Rectal smooth muscle tissue (tissue), 1 donor: ENCODE data around the gene GSG1L2.

Source experiments
- H3K27ac ChIP-seq: one replicate; pipeline ENCODE4 v1.7.0; 2013; ENCODE audit warnings: low read depth, low read length, inconsistent platforms
- H3K27me3 ChIP-seq: one replicate; pipeline ENCODE4 v1.7.0; 2013; ENCODE audit warnings: low read length; ENCODE audit not compliant: control insufficient read depth, insufficient read depth
- H3K36me3 ChIP-seq: one replicate; pipeline ENCODE4 v1.7.0; 2013; ENCODE audit warnings: low read length; ENCODE audit not compliant: control insufficient read depth, insufficient read depth
- H3K4me1 ChIP-seq: one replicate; pipeline ENCODE4 v1.7.0; 2013; ENCODE audit warnings: low read length; ENCODE audit not compliant: control insufficient read depth, insufficient read depth
- H3K4me3 ChIP-seq: one replicate; pipeline ENCODE4 v1.7.0; 2013; ENCODE audit warnings: low read length
- H3K9ac ChIP-seq: one replicate; pipeline ENCODE4 v1.7.0; 2013; ENCODE audit warnings: low read length

The GSG1L2 gene

DNA sequence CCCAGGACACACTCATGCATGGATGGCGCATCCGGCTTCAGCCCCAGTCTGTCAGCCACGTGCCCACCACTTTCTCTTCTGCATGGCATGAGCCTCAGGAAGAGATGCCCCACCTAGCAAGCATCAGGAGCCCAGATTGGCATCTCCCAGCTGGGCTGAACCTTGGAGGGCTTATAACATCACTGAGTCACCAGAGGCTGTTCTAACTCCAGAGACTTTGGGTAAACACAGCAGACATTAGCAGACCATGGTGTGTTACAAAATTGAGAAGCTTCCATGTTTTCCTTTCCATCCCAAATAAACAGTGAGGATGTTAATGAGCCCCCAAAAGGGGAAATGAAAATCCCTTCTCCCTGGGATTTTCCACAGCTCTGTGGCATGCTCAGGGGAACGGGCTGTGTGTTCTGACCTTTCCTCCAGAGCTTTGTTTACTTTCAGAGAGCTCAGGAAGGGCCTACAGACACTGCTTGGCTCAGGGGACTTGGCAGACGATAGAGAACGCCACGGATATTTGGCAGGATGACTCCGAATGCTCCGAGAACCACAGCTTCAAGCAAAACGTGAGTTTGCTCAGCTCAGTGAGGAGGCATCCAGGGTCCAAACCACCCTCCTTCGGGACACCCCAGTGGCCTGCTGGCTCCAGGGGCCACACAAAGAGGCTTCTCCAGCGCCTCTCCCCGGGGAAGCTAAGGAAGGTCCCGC lies 20.3 kb upstream of the GSG1L2 start:
- Histone ChIP-seq H3K9ac (no peak overlapping the region), H3K4me3 (peak overlapping the region; percentile 19), H3K36me3 (no peaks in the 10 kb centered on the region), H3K27ac (peak overlapping the region; percentile 80), H3K27me3 (no peaks in the 10 kb centered on the region), H3K4me1 (peaks cover 26% of the 10 kb centered on the region)

- Histone ChIP-seq H3K9ac (no peak overlapping the region), H3K4me1 (peaks cover 26% of the 10 kb centered on the region), H3K4me3 (no peak overlapping the region), H3K36me3 (no peaks in the 10 kb centered on the region), H3K27ac (no peak overlapping the region), H3K27me3 (no peaks in the 10 kb centered on the region)
Measured at GRCh38 chr17:9839433-9839832, 17.6 kb upstream of the GSG1L2 start.

GRCh38 chr17:9837551-9838471 lies 15.9 kb upstream of the GSG1L2 start:
- Histone ChIP-seq H3K9ac (no peak overlapping the region), H3K27ac (peak overlapping the region; percentile 38), H3K4me3 (no peak overlapping the region), H3K27me3 (no peaks in the 10 kb centered on the region), H3K4me1 (peaks cover 20% of the 10 kb centered on the region), H3K36me3 (no peaks in the 10 kb centered on the region)

DNA sequence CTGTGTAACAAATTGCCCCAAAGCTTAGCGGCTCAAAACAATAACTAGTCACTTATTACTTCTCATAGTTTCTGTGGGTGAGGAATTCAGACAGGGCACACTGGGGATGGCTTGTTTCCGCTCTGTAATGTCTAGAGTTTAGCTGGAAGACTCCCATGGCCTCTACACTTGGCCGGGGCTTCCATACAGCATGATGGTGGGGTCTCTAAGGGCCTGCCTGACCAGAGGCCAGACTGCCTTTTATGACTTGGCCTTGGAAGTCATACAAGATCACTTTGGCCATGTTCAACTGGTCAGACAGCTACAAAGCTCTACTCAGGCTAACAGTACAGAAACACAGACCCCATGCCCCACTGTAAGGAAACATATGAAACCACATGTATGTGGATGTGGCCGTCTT lies 12.0 kb upstream of the GSG1L2 start:
- H3K36me3 ChIP-seq: no peaks in the 10 kb centered on the region
- H3K4me1 ChIP-seq: peaks cover 5% of the 10 kb centered on the region
- H3K27me3 ChIP-seq: no peaks in the 10 kb centered on the region
- no peak overlapping the region for H3K27ac ChIP-seq
- H3K4me3 ChIP-seq: no peak overlapping the region
- H3K9ac ChIP-seq: no peak overlapping the region

GRCh38 chr17:9830711-9831110 lies 8.8 kb upstream of the GSG1L2 start:
- H3K9ac ChIP-seq: no peak overlapping the region
- no peaks in the 10 kb centered on the region for H3K4me1 ChIP-seq
- H3K27me3 ChIP-seq: no peaks in the 10 kb centered on the region
- H3K4me3 ChIP-seq: no peak overlapping the region
- H3K27ac ChIP-seq: no peak overlapping the region
- H3K36me3 ChIP-seq: no peaks in the 10 kb centered on the region

DNA sequence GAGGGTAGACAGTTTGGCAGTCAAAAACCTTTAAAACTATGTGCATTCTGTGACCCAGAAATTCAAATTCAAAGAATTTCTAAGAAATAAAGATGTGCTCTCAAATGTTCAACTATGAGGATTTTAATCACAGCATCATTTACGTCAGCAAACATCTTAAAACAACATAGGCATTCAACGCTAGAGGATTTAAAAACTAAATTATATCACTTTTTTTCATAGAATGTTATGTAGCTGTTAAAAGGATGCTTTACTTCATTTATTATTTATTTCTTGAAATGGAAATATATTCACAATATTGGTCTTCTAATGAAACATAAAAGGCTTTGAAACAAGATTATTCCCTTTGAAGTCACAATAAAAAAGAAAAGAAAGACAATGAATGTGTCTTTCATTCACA lies 7.5 kb upstream of the GSG1L2 start:
- H3K36me3 ChIP-seq: no peaks in the 10 kb centered on the region
- no peak overlapping the region for H3K4me3 ChIP-seq
- H3K4me1 ChIP-seq: no peaks in the 10 kb centered on the region
- no peak overlapping the region for H3K9ac ChIP-seq
- no peaks in the 10 kb centered on the region for H3K27me3 ChIP-seq
- no peak overlapping the region for H3K27ac ChIP-seq

GRCh38 chr17:9828296-9829295 lies 6.7 kb upstream of the GSG1L2 start:
- Histone ChIP-seq H3K36me3 (no peaks in the 10 kb centered on the region), H3K9ac (no peak overlapping the region), H3K4me3 (no peak overlapping the region), H3K4me1 (no peaks in the 10 kb centered on the region), H3K27ac (no peak overlapping the region), H3K27me3 (no peaks in the 10 kb centered on the region)

DNA sequence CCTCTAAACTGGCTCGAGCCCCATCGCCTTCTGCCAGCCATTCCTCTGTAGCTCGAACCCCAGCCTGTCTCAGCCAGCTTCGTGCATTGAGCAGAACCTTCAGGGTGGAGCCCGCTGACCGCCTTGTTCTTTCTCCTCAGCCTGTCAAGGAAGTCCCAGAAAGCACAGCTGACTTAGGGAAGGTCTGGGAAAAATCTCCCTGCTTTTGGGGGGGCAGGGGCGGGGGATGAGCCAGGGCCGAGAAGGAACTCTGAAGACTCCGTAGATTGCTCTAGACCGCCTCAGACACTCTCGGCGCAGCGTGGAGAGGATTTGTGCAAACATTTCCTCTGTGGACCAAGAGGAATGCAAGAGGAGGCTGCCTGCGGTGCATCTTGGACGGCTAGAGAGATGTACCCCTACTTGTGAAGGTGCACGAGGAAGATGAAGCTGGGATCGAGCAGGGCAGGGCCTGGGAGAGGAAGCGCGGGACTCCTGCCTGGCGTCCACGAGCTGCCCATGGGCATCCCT lies 3.8 kb upstream of the GSG1L2 start, which contains the start of gene GLP2R:
TSS of gene GLP2R (plus strand) at position 284 of the 510 bp plus-strand sequence. CDS start at position 424, 140 bp downstream.
- no peaks in the 10 kb centered on the region for H3K27me3 ChIP-seq
- H3K9ac ChIP-seq: no peak within 1 kb of the TSS
- H3K27ac ChIP-seq: no peak within 1 kb of the TSS
- H3K4me1 ChIP-seq: no peaks in the 10 kb centered on the region
- H3K36me3 ChIP-seq: no peaks in the 10 kb centered on the region
- H3K4me3 ChIP-seq: peak within 1 kb of the TSS; percentile 38

GRCh38 chr17:9824797-9825338 lies 3.0 kb upstream of the GSG1L2 start:
- Histone ChIP-seq H3K27me3 (no peaks in the 10 kb centered on the region), H3K27ac (no peak overlapping the region), H3K36me3 (no peaks in the 10 kb centered on the region), H3K4me3 (no peak overlapping the region), H3K9ac (no peak overlapping the region), H3K4me1 (no peaks in the 10 kb centered on the region)

DNA sequence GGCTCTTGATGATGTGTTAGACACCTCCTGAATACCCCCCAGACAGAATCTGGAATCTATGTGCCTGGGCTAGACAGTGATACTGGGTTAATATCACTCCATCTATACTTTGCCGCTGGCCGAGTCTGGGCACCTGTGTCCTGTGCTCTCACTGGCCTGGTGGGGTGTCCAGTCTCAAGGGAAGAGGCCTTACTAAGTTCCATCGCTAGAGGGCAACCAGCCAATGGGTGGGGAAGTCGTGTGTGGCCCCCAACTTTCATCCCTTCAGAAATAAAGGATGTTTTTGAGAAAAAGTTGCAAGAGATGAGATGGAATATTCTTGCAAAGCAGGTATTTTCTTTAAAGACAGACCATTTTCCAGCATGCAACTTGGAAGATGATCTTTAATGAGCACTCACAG lies 2.2 kb upstream of the GSG1L2 start:
- Histone ChIP-seq H3K27me3 (no peaks in the 10 kb centered on the region), H3K27ac (no peak overlapping the region), H3K36me3 (no peaks in the 10 kb centered on the region), H3K9ac (no peak overlapping the region), H3K4me1 (no peaks in the 10 kb centered on the region), H3K4me3 (no peak overlapping the region)

DNA sequence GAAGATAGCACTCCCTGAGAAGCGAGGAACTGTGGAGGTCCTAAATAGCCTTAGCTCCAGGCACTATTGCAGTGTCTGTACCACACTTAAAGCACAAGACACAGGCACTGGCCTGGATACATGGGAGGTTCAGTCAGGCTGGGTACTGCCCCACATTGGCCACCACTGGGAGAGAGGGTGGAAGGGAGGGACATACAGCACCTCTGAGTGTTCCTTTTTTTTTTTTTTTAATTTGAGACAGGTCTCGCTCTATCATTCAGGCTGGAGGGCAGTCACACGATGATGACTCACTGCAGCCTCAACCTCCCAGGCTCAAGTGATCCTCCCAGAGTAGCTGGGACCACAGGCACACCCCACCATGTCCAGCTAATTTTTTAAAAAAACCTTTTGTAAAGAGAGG lies 1.4 kb downstream of the GSG1L2 start:
- no peak overlapping the region for H3K9ac ChIP-seq
- no peak overlapping the region for H3K27ac ChIP-seq
- no peak overlapping the region for H3K4me3 ChIP-seq
- H3K36me3 ChIP-seq: no peaks in the 10 kb centered on the region
- H3K4me1 ChIP-seq: no peaks in the 10 kb centered on the region
- H3K27me3 ChIP-seq: no peaks in the 10 kb centered on the region
